BLaER1 (cell line): ENCODE measurements around the gene STMND1.

Source experiments
- H3K27ac ChIP-seq: shearing (Covaris generic); formaldehyde crosslinking; 2 replicates; pipeline ENCODE4 v1.8.1; 2022
- H3K27me3 ChIP-seq: shearing (Covaris generic); formaldehyde crosslinking; 2 replicates; pipeline ENCODE4 v1.8.1; 2022
- H3K36me3 ChIP-seq: shearing (Covaris generic); formaldehyde crosslinking; 2 replicates; pipeline ENCODE4 v1.8.1; 2022
- H3K4me1 ChIP-seq: shearing (Covaris generic); formaldehyde crosslinking; 2 replicates; pipeline ENCODE4 v1.8.1; 2022
- H3K4me2 ChIP-seq: shearing (Covaris generic); formaldehyde crosslinking; 2 replicates; pipeline ENCODE4 v1.8.1; 2022
- H3K4me3 ChIP-seq: shearing (Covaris generic); formaldehyde crosslinking; 2 replicates; pipeline ENCODE4 v1.8.1; 2022
- H3K9ac ChIP-seq: shearing (Covaris generic); formaldehyde crosslinking; 2 replicates; pipeline ENCODE4 v1.8.1; 2022
- H3K9me3 ChIP-seq: shearing (Covaris generic); formaldehyde crosslinking; 2 replicates; pipeline ENCODE4 v1.8.1; 2022
- H4K20me1 ChIP-seq: shearing (Covaris generic); formaldehyde crosslinking; 2 replicates; pipeline ENCODE4 v1.8.1; 2022
- Cebpa-rat ChIP-seq: shearing (Covaris generic); IDR thresholded peaks from 2 replicates; pipeline ENCODE4 v1.8.1; 2022

Gene STMND1

DNA sequence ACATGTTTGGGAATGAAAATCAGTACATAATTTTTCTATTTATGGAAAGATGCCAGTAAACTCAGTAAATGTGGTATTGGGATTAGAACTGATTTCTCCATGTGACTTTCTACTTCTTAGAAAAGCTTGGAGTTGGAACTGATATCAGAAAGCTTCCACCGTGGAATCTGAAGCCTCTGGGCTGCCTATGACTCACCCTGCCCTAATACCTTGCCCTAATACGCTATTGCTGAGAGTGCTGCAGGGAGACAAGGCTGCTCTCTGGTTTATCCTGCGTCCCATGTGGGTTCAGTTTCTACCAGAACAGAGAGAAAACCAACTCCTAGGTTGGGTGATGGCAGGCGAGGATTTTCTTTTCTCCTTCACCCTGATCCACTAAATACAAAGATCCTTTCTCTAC lies 3.3 kb upstream of the STMND1 start:
- Histone ChIP-seq H4K20me1 (no peaks in the 10 kb centered on the region), H3K27ac (no peak overlapping the region), H3K4me3 (no peak overlapping the region), H3K4me1 (no peaks in the 10 kb centered on the region), H3K27me3 (no peaks in the 10 kb centered on the region), H3K36me3 (no peaks in the 10 kb centered on the region), H3K4me2 (no peak overlapping the region), H3K9ac (no peak overlapping the region), H3K9me3 (no peaks in the 10 kb centered on the region; the same call in 1 of the 2 replicates)
- no peak for TF ChIP-seq Cebpa-rat

DNA sequence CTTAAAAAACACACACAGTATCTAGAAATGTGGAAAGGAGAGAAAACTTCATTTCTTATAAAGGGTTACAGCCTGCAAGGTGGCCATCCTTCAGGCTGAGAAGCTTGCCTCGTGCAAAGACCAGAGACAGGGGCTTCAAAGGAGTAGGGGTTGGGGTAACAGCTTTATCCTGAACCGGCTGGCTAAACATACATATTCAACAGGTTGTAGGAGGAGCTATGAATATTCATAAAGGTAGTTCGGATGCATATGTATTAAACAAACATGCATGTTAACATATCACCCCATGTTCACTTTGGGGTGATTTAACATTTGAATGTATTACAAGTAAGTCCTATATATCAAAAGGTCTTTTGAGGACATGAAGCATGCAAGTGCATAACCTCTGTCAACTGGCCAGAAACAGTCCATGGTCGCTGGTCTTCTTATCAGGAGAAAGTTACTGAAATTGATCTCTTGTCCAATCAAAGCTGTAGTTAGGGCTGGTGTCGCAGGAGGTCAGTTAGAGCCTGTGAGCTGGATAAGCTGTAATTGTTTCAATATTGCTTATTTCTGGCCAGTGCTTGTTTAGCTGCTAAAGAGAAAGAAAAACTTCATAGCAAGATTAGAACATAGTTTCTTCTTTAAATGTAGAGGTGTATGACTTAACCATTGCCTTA lies 2.3 kb upstream of the STMND1 start:
- Histone ChIP-seq H3K27me3 (no peaks in the 10 kb centered on the region), H3K4me1 (no peaks in the 10 kb centered on the region), H3K9me3 (no peaks in the 10 kb centered on the region; the same call in 1 of the 2 replicates), H3K4me3 (no peak overlapping the region), H3K36me3 (no peaks in the 10 kb centered on the region), H3K4me2 (no peak overlapping the region), H3K27ac (no peak overlapping the region), H4K20me1 (no peaks in the 10 kb centered on the region), H3K9ac (no peak overlapping the region)
- TF ChIP-seq Cebpa-rat: no peak

- TF ChIP-seq Cebpa-rat: no peak
- no peaks in the 10 kb centered on the region for H4K20me1 ChIP-seq
- H3K27me3 ChIP-seq: no peaks in the 10 kb centered on the region
- no peak overlapping the region for H3K27ac ChIP-seq
- H3K4me2 ChIP-seq: no peak overlapping the region
- H3K4me1 ChIP-seq: no peaks in the 10 kb centered on the region
- H3K4me3 ChIP-seq: no peak overlapping the region
- no peaks in the 10 kb centered on the region for H3K36me3 ChIP-seq
- H3K9ac ChIP-seq: no peak overlapping the region
- no peaks in the 10 kb centered on the region; the same call in 1 of the 2 replicates for H3K9me3 ChIP-seq
Measured at GRCh38 chr6:17100806-17101205, 1.0 kb upstream of the STMND1 start.

DNA sequence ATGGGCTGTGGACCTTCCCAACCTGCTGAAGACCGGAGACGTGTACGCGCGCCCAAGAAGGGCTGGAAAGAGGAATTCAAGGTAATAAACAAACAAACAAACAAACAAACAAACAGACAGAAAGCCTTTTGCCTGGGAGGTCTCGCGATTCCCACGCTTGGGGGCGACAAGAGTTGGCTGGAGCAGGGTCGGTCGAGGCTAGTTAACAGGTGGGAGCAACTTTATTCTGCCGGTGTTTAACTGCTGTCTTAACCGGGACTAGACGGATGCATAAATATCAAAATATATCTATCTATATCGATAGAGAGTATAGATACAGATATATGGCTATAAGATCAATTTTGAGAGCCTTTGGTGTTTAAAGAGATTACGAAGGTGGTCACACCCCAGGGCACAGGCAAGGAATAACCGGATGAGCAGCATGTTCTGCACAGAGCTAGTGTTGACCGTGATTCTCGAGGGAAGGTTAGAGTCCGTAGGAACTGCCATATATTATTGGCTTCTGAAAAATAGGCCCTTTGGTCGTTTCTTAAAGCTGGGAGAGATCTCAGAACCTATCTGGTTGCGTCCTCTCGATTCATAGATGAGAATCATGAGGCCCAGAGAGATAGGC lies 514 bp downstream of the STMND1 start:
- H4K20me1 ChIP-seq: no peaks in the 10 kb centered on the region
- H3K36me3 ChIP-seq: no peaks in the 10 kb centered on the region
- H3K4me3 ChIP-seq: no peak overlapping the region
- H3K4me2 ChIP-seq: no peak overlapping the region
- H3K27me3 ChIP-seq: no peaks in the 10 kb centered on the region
- H3K9ac ChIP-seq: no peak overlapping the region
- TF ChIP-seq Cebpa-rat: no peak
- H3K27ac ChIP-seq: no peak overlapping the region
- no peaks in the 10 kb centered on the region; the same call in 1 of the 2 replicates for H3K9me3 ChIP-seq
- H3K4me1 ChIP-seq: no peaks in the 10 kb centered on the region

DNA sequence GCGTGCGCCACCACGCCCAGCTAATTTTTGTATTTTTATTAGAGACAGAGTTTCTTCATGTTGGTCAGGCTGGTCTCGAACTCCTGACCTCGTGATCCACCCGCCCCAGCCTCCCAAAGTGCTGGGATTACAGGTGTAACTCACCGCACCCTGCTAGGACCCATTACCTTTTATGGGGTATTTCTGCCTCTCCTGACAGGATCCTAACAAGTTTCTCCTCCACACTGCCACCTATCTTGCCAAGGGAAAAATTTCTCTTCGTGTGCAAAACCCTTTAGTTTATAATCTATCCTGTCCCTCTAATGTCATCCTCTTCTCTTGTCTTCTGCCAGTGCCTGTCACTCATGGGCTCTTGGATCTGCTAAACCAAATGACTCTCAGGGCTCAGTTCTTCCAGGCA lies 1.9 kb downstream of the STMND1 start:
- Histone ChIP-seq H3K27ac (no peak overlapping the region), H3K9me3 (no peaks in the 10 kb centered on the region; the same call in 1 of the 2 replicates), H4K20me1 (no peaks in the 10 kb centered on the region), H3K4me2 (no peak overlapping the region), H3K27me3 (no peaks in the 10 kb centered on the region), H3K9ac (no peak overlapping the region), H3K4me1 (no peaks in the 10 kb centered on the region), H3K4me3 (no peak overlapping the region), H3K36me3 (no peaks in the 10 kb centered on the region)
- no peak for TF ChIP-seq Cebpa-rat

DNA sequence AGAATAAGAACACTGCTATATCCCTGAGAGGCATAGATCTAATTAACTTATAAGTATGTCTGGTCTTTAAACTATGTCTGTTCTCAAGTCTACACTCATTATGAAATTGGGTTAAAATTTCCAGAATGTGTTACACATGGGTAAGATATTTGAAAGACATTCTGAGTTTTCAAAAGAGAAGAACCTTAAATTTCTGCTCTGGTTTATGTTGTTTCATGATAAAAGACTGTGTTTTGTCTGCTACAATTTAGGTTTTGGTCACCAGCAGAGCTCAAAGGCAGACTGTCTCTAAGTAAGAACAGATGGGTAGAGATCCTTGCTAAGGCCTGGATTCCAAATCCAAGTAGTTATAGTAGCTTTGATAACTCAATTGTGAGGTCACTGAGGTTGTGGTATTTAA lies 6.0 kb downstream of the STMND1 start:
- H3K27ac ChIP-seq: no peak overlapping the region
- H3K9ac ChIP-seq: no peak overlapping the region
- no peak overlapping the region for H3K4me2 ChIP-seq
- H4K20me1 ChIP-seq: no peaks in the 10 kb centered on the region
- no peak for TF ChIP-seq Cebpa-rat
- H3K4me1 ChIP-seq: no peaks in the 10 kb centered on the region
- H3K27me3 ChIP-seq: no peaks in the 10 kb centered on the region
- no peaks in the 10 kb centered on the region for H3K36me3 ChIP-seq
- no peaks in the 10 kb centered on the region for H3K9me3 ChIP-seq
- no peak overlapping the region for H3K4me3 ChIP-seq

DNA sequence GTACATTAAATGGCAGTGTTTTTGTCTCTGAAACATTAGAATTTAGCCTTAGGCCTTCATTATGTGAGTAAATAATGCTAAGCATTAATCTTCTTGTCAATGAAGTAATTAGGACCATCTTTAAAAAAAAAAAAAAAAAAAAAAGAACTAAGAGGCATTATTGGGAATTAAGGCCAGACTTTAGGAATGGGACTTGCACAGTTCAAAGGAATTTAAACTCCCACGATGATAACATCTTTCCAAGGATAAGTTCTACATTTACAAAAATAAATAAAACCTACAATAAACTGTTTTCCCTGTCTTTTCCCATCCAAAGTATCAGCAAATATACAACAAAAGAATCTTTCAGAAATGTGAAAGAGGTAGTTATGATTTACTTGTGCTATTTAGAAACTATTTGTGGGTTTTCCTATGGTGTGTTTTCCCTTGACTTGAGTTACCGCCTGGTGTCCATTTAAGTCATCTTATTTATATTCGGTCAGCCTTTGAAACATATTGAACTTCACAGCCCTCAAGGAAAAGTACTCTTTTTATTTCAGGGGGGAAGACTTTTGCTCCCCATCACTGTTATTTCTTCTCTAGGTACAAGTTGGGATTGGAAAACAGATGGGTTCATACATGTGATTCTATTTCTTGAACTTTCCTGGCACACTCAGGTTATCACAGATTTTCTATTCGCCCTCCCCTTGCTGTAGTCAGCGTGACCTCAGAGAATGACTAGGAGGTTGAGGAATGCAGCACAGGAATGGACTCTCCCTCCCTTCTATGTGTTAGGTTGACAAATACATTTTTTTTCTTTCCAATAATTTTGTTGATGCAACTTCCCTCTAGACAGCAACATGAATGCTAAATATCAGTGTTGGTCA lies 13.6 kb downstream of the STMND1 start:
- H3K9ac ChIP-seq: no peak overlapping the region
- no peak overlapping the region for H3K4me3 ChIP-seq
- H4K20me1 ChIP-seq: no peaks in the 10 kb centered on the region
- no peaks in the 10 kb centered on the region for H3K36me3 ChIP-seq
- H3K27ac ChIP-seq: no peak overlapping the region
- TF ChIP-seq Cebpa-rat: no peak
- no peaks in the 10 kb centered on the region for H3K4me1 ChIP-seq
- no peak overlapping the region for H3K4me2 ChIP-seq
- no peaks in the 10 kb centered on the region for H3K9me3 ChIP-seq
- no peaks in the 10 kb centered on the region for H3K27me3 ChIP-seq

- no peaks in the 10 kb centered on the region for H4K20me1 ChIP-seq
- H3K4me1 ChIP-seq: no peaks in the 10 kb centered on the region
- no peak overlapping the region for H3K4me3 ChIP-seq
- TF ChIP-seq Cebpa-rat: no peak
- no peaks in the 10 kb centered on the region for H3K36me3 ChIP-seq
- H3K9me3 ChIP-seq: no peaks in the 10 kb centered on the region
- H3K4me2 ChIP-seq: no peak overlapping the region
- H3K27me3 ChIP-seq: no peaks in the 10 kb centered on the region
- no peak overlapping the region for H3K27ac ChIP-seq
- no peak overlapping the region for H3K9ac ChIP-seq
Measured at GRCh38 chr6:17116117-17116440, 14.2 kb downstream of the STMND1 start.

DNA sequence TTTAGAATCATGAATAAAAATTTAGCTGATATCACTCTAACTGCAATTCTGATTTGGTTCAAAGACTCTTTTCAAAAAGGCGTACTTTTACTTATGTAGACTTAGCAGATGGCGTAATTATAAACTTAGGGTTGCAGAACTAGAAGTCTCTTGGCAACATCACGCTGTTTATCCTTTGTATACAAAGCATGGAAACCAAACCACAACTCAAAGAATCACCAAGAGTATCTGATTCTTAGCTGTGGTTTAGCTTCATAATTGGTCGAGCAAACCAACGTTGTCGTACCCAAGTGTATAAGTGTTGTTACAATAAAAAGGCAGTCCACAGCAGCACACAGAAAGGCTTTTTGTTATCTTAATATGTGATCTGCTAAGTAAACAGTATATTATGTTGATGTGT lies 18.2 kb downstream of the STMND1 start:
- Histone ChIP-seq H3K36me3 (no peaks in the 10 kb centered on the region), H3K9ac (no peak overlapping the region), H3K27me3 (no peaks in the 10 kb centered on the region), H3K4me2 (no peak overlapping the region), H4K20me1 (no peaks in the 10 kb centered on the region), H3K9me3 (no peaks in the 10 kb centered on the region), H3K27ac (no peak overlapping the region), H3K4me3 (no peak overlapping the region), H3K4me1 (no peaks in the 10 kb centered on the region)
- TF ChIP-seq Cebpa-rat: no peak

GRCh38 chr6:17125407-17125806 lies 23.6 kb downstream of the STMND1 start:
- Histone ChIP-seq H3K36me3 (no peaks in the 10 kb centered on the region), H4K20me1 (no peaks in the 10 kb centered on the region), H3K4me3 (no peak overlapping the region), H3K9ac (no peak overlapping the region), H3K4me2 (no peak overlapping the region), H3K4me1 (no peaks in the 10 kb centered on the region), H3K9me3 (no peaks in the 10 kb centered on the region), H3K27me3 (no peaks in the 10 kb centered on the region), H3K27ac (no peak overlapping the region)
- TF ChIP-seq Cebpa-rat: no peak
